ENCODE measurements around the gene WDR64. TPM values are rescaled to one million over a fixed set of nuclear protein-coding genes. Genes with fewer than 3 reads are reported as not detected.

The WDR64 gene
- total RNA-seq, 6 donors from 2014 or later = 0.20 TPM; not detected in 5

DNA sequence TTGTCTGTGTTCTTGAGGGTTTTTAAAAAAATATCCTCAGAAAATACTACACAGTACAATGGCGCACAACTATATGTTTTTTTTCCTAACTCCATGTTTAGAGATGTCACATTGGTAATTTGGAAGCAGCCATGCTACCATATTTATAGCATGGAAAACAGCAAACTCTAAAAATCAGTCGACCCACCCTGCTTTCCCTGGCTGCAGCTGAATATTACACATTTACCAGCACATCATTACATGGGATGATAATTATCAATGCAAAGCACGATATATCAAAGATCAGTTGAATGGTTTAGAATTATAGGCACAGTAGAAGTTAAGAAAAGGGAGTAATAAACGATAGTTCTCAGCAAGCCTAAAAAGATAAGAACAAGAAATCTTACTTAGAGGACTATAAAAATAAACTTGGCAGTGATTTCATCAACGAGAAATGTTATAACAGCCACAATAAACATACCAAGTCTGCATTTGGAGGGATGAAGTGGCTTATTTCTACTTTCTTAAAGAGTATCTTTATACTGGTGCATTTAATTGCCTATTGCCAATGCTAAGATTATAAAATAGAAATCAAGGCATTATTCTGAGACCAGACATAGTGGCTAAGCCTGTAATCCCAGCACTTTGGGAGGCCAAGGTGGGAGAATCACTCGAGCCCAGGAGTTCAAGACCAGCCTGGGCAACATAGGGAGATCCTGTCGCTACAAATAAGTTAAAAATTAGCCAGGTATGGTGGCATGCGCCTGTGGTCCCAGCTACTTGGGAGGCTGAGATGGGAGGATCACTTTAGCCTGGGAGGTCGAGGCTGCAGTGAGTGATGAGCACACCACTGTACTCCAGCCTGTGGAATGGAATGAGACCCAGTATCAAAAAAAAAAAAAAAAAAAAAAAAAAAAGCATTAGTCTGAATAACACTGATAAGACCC is 43.4 kb downstream of the WDR64 start:
- H3K4me3 ChIP-seq = no peak overlapping the region
- no peak overlapping the region for H3K27ac ChIP-seq
- H3K9me3 ChIP-seq = no peaks in the 10 kb centered on the region
- no peaks in the 10 kb centered on the region for H3K4me1 ChIP-seq
- no peaks in the 10 kb centered on the region for H3K36me3 ChIP-seq
- ATAC-seq (ENCODE audit: low FRiP score in 2 of 2) (no peak), DNase-seq (no peak)
- no peaks in the 10 kb centered on the region for H3K27me3 ChIP-seq
- 70 to 72% methylated on average over 9 of the region's 9 CpGs for WGBS, 2 donors
- no peak for TF ChIP-seq CTCF (IDR thresholded peaks at IDR 0.05)
- TF ChIP-seq EP300 (IDR thresholded peaks at IDR 0.05) = no peak
- TF ChIP-seq POLR2AphosphoS5 (IDR thresholded peaks at IDR 0.05) = no peak
- no peak for TF ChIP-seq POLR2A (IDR thresholded peaks at IDR 0.05)

- 62 to 64% methylated on average over 6 of the region's 6 CpGs for WGBS, 2 donors
- Histone ChIP-seq H3K27me3 (no peaks in the 10 kb centered on the region), H3K27ac (no peak overlapping the region), H3K4me1 (no peaks in the 10 kb centered on the region), H3K36me3 (no peaks in the 10 kb centered on the region), H3K4me3 (no peak overlapping the region), H3K9me3 (no peaks in the 10 kb centered on the region)
- DNase-seq (no peak), ATAC-seq (ENCODE audit: low FRiP score in 2 of 2) (no peak)
- TF ChIP-seq POLR2A (IDR thresholded peaks at IDR 0.05) = no peak
- TF ChIP-seq POLR2AphosphoS5 (IDR thresholded peaks at IDR 0.05) = no peak
- no peak for TF ChIP-seq EP300 (IDR thresholded peaks at IDR 0.05)
- TF ChIP-seq CTCF (IDR thresholded peaks at IDR 0.05) = no peak
Measured at GRCh38 chr1:241696172-241696814, 44.2 kb downstream of the WDR64 start.

DNA sequence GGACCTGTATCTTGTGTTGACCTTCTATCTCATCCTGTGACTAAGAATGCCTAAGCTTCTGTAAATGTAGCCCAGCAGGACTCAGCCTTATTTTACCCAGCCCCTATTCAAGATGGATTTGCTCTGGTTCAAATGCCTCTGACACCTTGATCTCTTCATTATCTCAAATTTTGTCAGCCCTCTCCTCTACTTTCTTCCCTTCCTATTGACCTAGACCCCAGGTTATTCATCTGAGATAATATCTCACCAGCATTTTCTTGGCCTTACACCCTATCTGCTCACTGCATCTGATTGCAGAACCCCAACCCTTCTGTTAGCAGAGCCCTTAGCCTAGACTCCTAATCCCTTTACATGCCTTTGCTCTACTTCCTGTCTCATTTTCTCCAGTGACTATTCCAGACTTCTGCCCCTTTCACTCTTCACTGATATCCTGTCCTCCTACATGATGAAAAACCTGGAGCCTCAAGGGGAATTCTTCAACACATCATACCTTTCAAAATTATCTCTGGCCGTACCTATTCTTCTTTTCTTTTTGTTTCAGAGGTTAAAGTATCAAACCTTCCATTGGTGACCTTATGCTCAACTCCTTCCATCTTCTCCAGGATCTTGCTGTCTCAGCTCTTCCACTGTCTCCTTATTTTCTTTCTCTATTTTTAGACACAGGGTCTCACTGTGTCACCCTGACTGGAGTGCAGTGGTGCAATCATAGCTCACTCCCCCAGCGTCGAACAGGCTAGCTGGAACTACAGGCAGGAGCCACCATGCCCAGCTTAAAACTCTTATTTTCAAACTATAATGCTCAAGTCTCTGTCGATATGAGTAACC is 44.9 kb downstream of the WDR64 start:
- Histone ChIP-seq H3K4me1 (no peaks in the 10 kb centered on the region), H3K36me3 (no peaks in the 10 kb centered on the region), H3K9me3 (no peaks in the 10 kb centered on the region), H3K4me3 (no peak overlapping the region), H3K27me3 (no peaks in the 10 kb centered on the region), H3K27ac (no peak overlapping the region)
- TF ChIP-seq EP300 (IDR thresholded peaks at IDR 0.05) = no peak
- no peak for TF ChIP-seq POLR2AphosphoS5 (IDR thresholded peaks at IDR 0.05)
- TF ChIP-seq CTCF (IDR thresholded peaks at IDR 0.05) = no peak
- no peak for TF ChIP-seq POLR2A (IDR thresholded peaks at IDR 0.05)
- DNase-seq (no peak), ATAC-seq (ENCODE audit: low FRiP score in 2 of 2) (no peak)
- WGBS, 2 donors = 88 to 92% methylated on average over 4 of the region's 4 CpGs

DNA sequence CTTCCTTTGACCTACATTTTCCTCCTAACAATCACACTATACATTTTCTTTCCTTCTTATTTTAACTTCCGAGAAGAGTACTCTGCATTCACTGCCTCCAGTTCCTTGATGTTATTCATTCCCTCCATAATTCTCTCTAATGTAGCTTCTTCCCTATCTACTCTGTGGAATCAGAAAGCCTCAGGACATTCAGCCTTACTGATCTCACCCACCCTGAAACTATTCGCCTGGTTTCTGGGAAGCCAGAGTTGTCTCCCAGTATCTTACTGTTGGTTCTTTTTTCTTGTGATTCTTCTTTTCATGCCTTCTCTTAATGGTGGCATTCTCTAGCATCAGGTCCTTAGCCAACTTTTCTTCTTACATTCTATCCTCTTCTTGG is 45.5 kb downstream of the WDR64 start:
- TF ChIP-seq POLR2A (IDR thresholded peaks at IDR 0.05) (no peak), EP300 (IDR thresholded peaks at IDR 0.05) (no peak), CTCF (IDR thresholded peaks at IDR 0.05) (no peak), POLR2AphosphoS5 (IDR thresholded peaks at IDR 0.05) (no peak)
- DNase-seq = no peak
- no peaks in the 10 kb centered on the region for H3K4me1 ChIP-seq
- H3K4me3 ChIP-seq = no peak overlapping the region
- no peak overlapping the region for H3K27ac ChIP-seq
- WGBS, 2 donors = 91 to 93% methylated on average over 1 to 2 of the region's 2 CpGs
- no peaks in the 10 kb centered on the region for H3K27me3 ChIP-seq
- no peaks in the 10 kb centered on the region for H3K36me3 ChIP-seq
- no peaks in the 10 kb centered on the region for H3K9me3 ChIP-seq
- ATAC-seq (ENCODE audit: low FRiP score in 2 of 2) = no peak

Measured in upper lobe of left lung (tissue), 6 donors.